Fibroblast of lung (primary cell): ENCODE measurements around the gene MIER2.

Experiments used
- EZH2 ChIP-seq: IDR thresholded peaks from 2 replicates; pipeline ENCODE4 v1.5.1; 2012; ENCODE audit warnings: low read length, control low read depth, mild to moderate bottlenecking; ENCODE audit errors: missing control alignments
- TF ChIP-seq, protein P1 (sequence below), 2 donors: IDR thresholded peaks in 1 of 2; conservative IDR thresholded peaks in 1 of 2; 1 replicate in 1 of 2; 2 replicates in 1 of 2; pipeline ENCODE4 v1.5.1; 2011 to 2012; ENCODE audit warnings: low read length in 2 of 2, control low read depth in 1 of 2, inconsistent platforms in 1 of 2, low read depth in 1 of 2, mild to moderate bottlenecking in 1 of 2

GRCh38 chr19:369256-369655 lies 24.7 kb upstream of the MIER2 start:
- TF ChIP-seq, protein P1, sequence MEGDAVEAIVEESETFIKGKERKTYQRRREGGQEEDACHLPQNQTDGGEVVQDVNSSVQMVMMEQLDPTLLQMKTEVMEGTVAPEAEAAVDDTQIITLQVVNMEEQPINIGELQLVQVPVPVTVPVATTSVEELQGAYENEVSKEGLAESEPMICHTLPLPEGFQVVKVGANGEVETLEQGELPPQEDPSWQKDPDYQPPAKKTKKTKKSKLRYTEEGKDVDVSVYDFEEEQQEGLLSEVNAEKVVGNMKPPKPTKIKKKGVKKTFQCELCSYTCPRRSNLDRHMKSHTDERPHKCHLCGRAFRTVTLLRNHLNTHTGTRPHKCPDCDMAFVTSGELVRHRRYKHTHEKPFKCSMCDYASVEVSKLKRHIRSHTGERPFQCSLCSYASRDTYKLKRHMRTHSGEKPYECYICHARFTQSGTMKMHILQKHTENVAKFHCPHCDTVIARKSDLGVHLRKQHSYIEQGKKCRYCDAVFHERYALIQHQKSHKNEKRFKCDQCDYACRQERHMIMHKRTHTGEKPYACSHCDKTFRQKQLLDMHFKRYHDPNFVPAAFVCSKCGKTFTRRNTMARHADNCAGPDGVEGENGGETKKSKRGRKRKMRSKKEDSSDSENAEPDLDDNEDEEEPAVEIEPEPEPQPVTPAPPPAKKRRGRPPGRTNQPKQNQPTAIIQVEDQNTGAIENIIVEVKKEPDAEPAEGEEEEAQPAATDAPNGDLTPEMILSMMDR (conservative IDR thresholded peaks at IDR 0.05 in 1 of 2, IDR thresholded peaks at IDR 0.05 in 1 of 2; ENCODE audit: low read depth in 1 of 2, low read length in 2 of 2): no peak
- no peak for TF ChIP-seq EZH2
